Measurements from ENCODE around the gene PLEKHA1.

The PLEKHA1 gene

GRCh38 chr10:122363311-122363710, 11.2 kb upstream of the PLEKHA1 start:
- no peaks in the 10 kb centered on the region for H3K27me3 ChIP-seq (ENCODE audit: control insufficient read depth, insufficient read depth, low read length)
- H3K27ac ChIP-seq (ENCODE audit: low read depth, low read length) = no peak overlapping the region
- H3K4me1 ChIP-seq (ENCODE audit: control insufficient read depth, insufficient read depth, low read length) = no peaks in the 10 kb centered on the region
- no peak overlapping the region for H3K9ac ChIP-seq (ENCODE audit: low read length)
- peaks cover 9% of the 10 kb centered on the region; the same call in 1 of the 2 replicates for H3K9me3 ChIP-seq (ENCODE audit: control insufficient read depth, insufficient read depth, low read depth, low read length)
- no peaks in the 10 kb centered on the region for H3K36me3 ChIP-seq (ENCODE audit: control insufficient read depth, insufficient read depth, low read length)
- no peak overlapping the region for H3K4me3 ChIP-seq (ENCODE audit: low read depth, low read length)

GRCh38 chr10:122363722-122364463, 10.6 kb upstream of the PLEKHA1 start:
- Histone ChIP-seq H3K9me3 (ENCODE audit: control insufficient read depth, insufficient read depth, low read depth, low read length) (peaks cover 7% of the 10 kb centered on the region; the same call in 1 of the 2 replicates), H3K36me3 (ENCODE audit: control insufficient read depth, insufficient read depth, low read length) (no peaks in the 10 kb centered on the region), H3K27me3 (ENCODE audit: control insufficient read depth, insufficient read depth, low read length) (no peaks in the 10 kb centered on the region), H3K27ac (ENCODE audit: low read depth, low read length) (no peak overlapping the region), H3K4me3 (ENCODE audit: low read depth, low read length) (no peak overlapping the region), H3K4me1 (ENCODE audit: control insufficient read depth, insufficient read depth, low read length) (no peaks in the 10 kb centered on the region), H3K9ac (ENCODE audit: low read length) (no peak overlapping the region)

GRCh38 chr10:122368502-122369254, 5.8 kb upstream of the PLEKHA1 start:
- no peak overlapping the region for H3K27ac ChIP-seq (ENCODE audit: low read depth, low read length)
- peaks cover 9% of the 10 kb centered on the region for H3K27me3 ChIP-seq (ENCODE audit: control insufficient read depth, insufficient read depth, low read length)
- no peaks in the 10 kb centered on the region for H3K36me3 ChIP-seq (ENCODE audit: control insufficient read depth, insufficient read depth, low read length)
- H3K4me1 ChIP-seq (ENCODE audit: control insufficient read depth, insufficient read depth, low read length) = no peaks in the 10 kb centered on the region
- H3K9me3 ChIP-seq (ENCODE audit: control insufficient read depth, insufficient read depth, low read depth, low read length) = peaks cover 7% of the 10 kb centered on the region; the same call in 1 of the 2 replicates
- no peak overlapping the region for H3K4me3 ChIP-seq (ENCODE audit: low read depth, low read length)
- H3K9ac ChIP-seq (ENCODE audit: low read length) = no peak overlapping the region

- peaks cover 12% of the 10 kb centered on the region for H3K27me3 ChIP-seq (ENCODE audit: control insufficient read depth, insufficient read depth, low read length)
- no peak overlapping the region for H3K9ac ChIP-seq (ENCODE audit: low read length)
- no peaks in the 10 kb centered on the region for H3K4me1 ChIP-seq (ENCODE audit: control insufficient read depth, insufficient read depth, low read length)
- H3K9me3 ChIP-seq (ENCODE audit: control insufficient read depth, insufficient read depth, low read depth, low read length) = no peaks in the 10 kb centered on the region
- H3K27ac ChIP-seq (ENCODE audit: low read depth, low read length) = no peak overlapping the region
- no peaks in the 10 kb centered on the region for H3K36me3 ChIP-seq (ENCODE audit: control insufficient read depth, insufficient read depth, low read length)
- H3K4me3 ChIP-seq (ENCODE audit: low read depth, low read length) = no peak overlapping the region
These were observed 1.4 kb upstream of the PLEKHA1 start for GRCh38 chr10:122373108-122373507.

GRCh38 chr10:122373721-122374120, 787 bp upstream of the PLEKHA1 start:
- H3K4me1 ChIP-seq (ENCODE audit: control insufficient read depth, insufficient read depth, low read length) = no peaks in the 10 kb centered on the region
- H3K9me3 ChIP-seq (ENCODE audit: control insufficient read depth, insufficient read depth, low read depth, low read length) = no peaks in the 10 kb centered on the region
- no peak overlapping the region for H3K9ac ChIP-seq (ENCODE audit: low read length)
- H3K27ac ChIP-seq (ENCODE audit: low read depth, low read length) = no peak overlapping the region
- H3K27me3 ChIP-seq (ENCODE audit: control insufficient read depth, insufficient read depth, low read length) = peaks cover 12% of the 10 kb centered on the region
- peak overlapping the region; percentile 95 for H3K4me3 ChIP-seq (ENCODE audit: low read depth, low read length)
- H3K36me3 ChIP-seq (ENCODE audit: control insufficient read depth, insufficient read depth, low read length) = no peaks in the 10 kb centered on the region

GRCh38 chr10:122374859-122375678, 561 bp downstream of the PLEKHA1 start:
- Histone ChIP-seq H3K36me3 (ENCODE audit: control insufficient read depth, insufficient read depth, low read length) (peaks cover 9% of the 10 kb centered on the region), H3K27me3 (ENCODE audit: control insufficient read depth, insufficient read depth, low read length) (peaks cover 12% of the 10 kb centered on the region), H3K9me3 (ENCODE audit: control insufficient read depth, insufficient read depth, low read depth, low read length) (no peaks in the 10 kb centered on the region), H3K4me1 (ENCODE audit: control insufficient read depth, insufficient read depth, low read length) (no peaks in the 10 kb centered on the region), H3K27ac (ENCODE audit: low read depth, low read length) (peak overlapping the region; percentile 71; the same call in 1 of the 2 replicates), H3K9ac (ENCODE audit: low read length) (peak overlapping the region; percentile 61), H3K4me3 (ENCODE audit: low read depth, low read length) (peak overlapping the region; percentile 95)

- H3K4me1 ChIP-seq (ENCODE audit: control insufficient read depth, insufficient read depth, low read length) = no peaks in the 10 kb centered on the region
- H3K9me3 ChIP-seq (ENCODE audit: control insufficient read depth, insufficient read depth, low read depth, low read length) = no peaks in the 10 kb centered on the region
- no peak overlapping the region for H3K27ac ChIP-seq (ENCODE audit: low read depth, low read length)
- H3K27me3 ChIP-seq (ENCODE audit: control insufficient read depth, insufficient read depth, low read length) = peaks cover 12% of the 10 kb centered on the region
- H3K4me3 ChIP-seq (ENCODE audit: low read depth, low read length) = peak overlapping the region; percentile 95
- peaks cover 9% of the 10 kb centered on the region for H3K36me3 ChIP-seq (ENCODE audit: control insufficient read depth, insufficient read depth, low read length)
- peak overlapping the region; percentile 61 for H3K9ac ChIP-seq (ENCODE audit: low read length)
These were observed 1.2 kb downstream of the PLEKHA1 start for GRCh38 chr10:122375679-122376160.

GRCh38 chr10:122376364-122376961, 2.0 kb downstream of the PLEKHA1 start:
- Histone ChIP-seq H3K36me3 (ENCODE audit: control insufficient read depth, insufficient read depth, low read length) (peaks cover 9% of the 10 kb centered on the region), H3K27ac (ENCODE audit: low read depth, low read length) (no peak overlapping the region), H3K9ac (ENCODE audit: low read length) (no peak overlapping the region), H3K4me1 (ENCODE audit: control insufficient read depth, insufficient read depth, low read length) (no peaks in the 10 kb centered on the region), H3K9me3 (ENCODE audit: control insufficient read depth, insufficient read depth, low read depth, low read length) (no peaks in the 10 kb centered on the region), H3K4me3 (ENCODE audit: low read depth, low read length) (peak overlapping the region; percentile 95; the same call in 1 of the 2 replicates), H3K27me3 (ENCODE audit: control insufficient read depth, insufficient read depth, low read length) (peaks cover 12% of the 10 kb centered on the region)

- no peaks in the 10 kb centered on the region for H3K9me3 ChIP-seq (ENCODE audit: control insufficient read depth, insufficient read depth, low read depth, low read length)
- H3K4me3 ChIP-seq (ENCODE audit: low read depth, low read length) = no peak overlapping the region
- no peak overlapping the region for H3K27ac ChIP-seq (ENCODE audit: low read depth, low read length)
- H3K27me3 ChIP-seq (ENCODE audit: control insufficient read depth, insufficient read depth, low read length) = 0 out of 2 replicates have a peak, but pooled peaks cover under 1% of the 10 kb centered on the region
- no peaks in the 10 kb centered on the region for H3K4me1 ChIP-seq (ENCODE audit: control insufficient read depth, insufficient read depth, low read length)
- H3K36me3 ChIP-seq (ENCODE audit: control insufficient read depth, insufficient read depth, low read length) = peaks cover 9% of the 10 kb centered on the region
- H3K9ac ChIP-seq (ENCODE audit: low read length) = no peak overlapping the region
These were observed 4.5 kb downstream of the PLEKHA1 start for GRCh38 chr10:122379041-122379440.

- H3K4me1 ChIP-seq (ENCODE audit: control insufficient read depth, insufficient read depth, low read length) = no peaks in the 10 kb centered on the region
- H3K27me3 ChIP-seq (ENCODE audit: control insufficient read depth, insufficient read depth, low read length) = no peaks in the 10 kb centered on the region
- no peak overlapping the region for H3K4me3 ChIP-seq (ENCODE audit: low read depth, low read length)
- no peaks in the 10 kb centered on the region for H3K9me3 ChIP-seq (ENCODE audit: control insufficient read depth, insufficient read depth, low read depth, low read length)
- peaks cover 9% of the 10 kb centered on the region for H3K36me3 ChIP-seq (ENCODE audit: control insufficient read depth, insufficient read depth, low read length)
- H3K9ac ChIP-seq (ENCODE audit: low read length) = no peak overlapping the region
- H3K27ac ChIP-seq (ENCODE audit: low read depth, low read length) = no peak overlapping the region
These were observed 5.0 kb downstream of the PLEKHA1 start for GRCh38 chr10:122379537-122379936.

All from HUES6 (cell line).